GM18520 (cell line): ENCODE results near the gene SAP30L.
A peak's percentile ranks its signal among the peaks of the same experiment; 100 is the strongest.

ENCODE experiments used
- ATAC-seq: cut with Tn5 transposase; IDR thresholded peaks from one replicate; pipeline ENCODE4 v1.9.1; 2021; ENCODE audit not compliant: unreplicated experiment

Gene SAP30L

GRCh38 chr5:154464438-154464837 is 18.6 kb downstream of the SAP30L start:
- ATAC-seq: no peak

GRCh38 chr5:154465169-154465568 is 19.4 kb downstream of the SAP30L start:
- ATAC-seq: no peak

DNA sequence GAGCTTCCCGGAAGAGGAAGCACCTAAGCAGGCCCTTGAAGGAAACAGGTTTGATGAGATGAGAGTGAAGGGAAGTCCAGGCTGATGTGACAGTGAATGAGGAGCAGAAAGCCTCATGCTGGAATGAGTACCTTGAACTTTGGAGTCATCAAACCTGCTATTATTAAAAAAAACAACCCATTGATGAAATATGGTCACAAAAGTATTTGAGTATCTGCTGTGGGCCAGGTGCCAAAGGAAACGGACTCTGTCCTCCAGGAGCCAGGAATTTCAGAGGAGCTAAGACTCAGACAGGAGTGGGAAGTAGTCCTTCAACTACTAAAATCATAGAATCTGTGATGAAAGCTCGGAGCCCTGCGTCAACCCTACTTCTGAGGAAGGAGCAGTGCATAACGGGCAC is 20.4 kb downstream of the SAP30L start:
- ATAC-seq: no peak

DNA sequence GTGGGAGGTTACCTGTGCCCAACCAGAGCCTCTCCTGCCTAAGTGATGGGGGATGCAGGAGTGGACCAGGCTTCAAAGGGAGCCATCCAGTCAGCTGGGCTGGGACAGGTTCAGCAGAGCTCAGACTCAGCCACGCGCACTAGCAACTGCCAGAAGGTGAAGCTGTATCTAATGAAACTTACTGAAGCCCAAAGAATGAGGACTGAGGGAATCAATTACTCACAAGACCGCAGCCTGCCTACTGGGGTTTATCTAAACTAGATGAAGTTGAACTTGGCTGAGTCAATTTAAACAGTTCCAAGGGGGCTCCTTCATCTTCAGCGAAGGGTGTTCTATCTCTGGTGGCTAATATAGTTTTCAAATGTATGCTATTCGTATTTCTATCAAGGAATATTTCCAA is 20.9 kb downstream of the SAP30L start:
- no peak for ATAC-seq

DNA sequence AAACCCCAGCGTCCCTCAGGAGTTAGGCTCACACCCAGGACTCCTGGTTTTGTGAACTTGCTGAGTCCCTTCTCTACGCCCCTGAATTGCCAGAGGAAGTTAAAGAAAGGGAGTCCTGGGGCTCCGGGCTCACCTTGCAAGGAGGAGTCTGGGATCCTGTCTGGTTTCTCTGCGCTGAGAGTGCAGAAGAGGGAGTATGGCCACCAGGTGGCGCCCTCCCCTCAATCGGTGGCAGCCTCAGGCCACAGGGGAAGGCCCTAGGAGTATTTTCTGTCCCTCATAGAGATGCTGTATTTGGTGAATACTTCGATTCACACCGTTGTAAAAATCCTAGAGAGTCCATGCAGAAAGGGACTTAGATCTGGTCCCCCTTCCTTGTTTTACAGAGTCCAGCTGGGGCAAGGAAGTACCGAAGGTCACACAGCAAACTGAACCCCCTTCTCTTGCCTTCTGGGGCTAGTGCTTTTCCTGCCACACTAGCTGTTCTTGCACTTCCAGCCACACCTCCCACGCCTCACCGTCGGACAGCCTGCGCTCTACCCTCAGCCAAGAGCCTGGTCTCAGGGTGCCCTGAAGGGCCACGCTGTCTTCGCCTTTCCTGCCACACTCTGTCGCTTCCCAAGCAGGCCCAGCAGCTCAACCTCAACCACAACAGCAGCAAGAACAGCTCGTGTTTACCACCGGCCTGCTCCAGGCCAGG is 22.0 kb downstream of the SAP30L start:
- ATAC-seq: peak; percentile 89

GRCh38 chr5:154470137-154470536 is 24.3 kb downstream of the SAP30L start:
- ATAC-seq: no peak

- ATAC-seq: no peak
Measured at GRCh38 chr5:154470947-154471870, 25.4 kb downstream of the SAP30L start.

GRCh38 chr5:154472871-154473580 is 27.2 kb downstream of the SAP30L start:
- ATAC-seq: no peak

DNA sequence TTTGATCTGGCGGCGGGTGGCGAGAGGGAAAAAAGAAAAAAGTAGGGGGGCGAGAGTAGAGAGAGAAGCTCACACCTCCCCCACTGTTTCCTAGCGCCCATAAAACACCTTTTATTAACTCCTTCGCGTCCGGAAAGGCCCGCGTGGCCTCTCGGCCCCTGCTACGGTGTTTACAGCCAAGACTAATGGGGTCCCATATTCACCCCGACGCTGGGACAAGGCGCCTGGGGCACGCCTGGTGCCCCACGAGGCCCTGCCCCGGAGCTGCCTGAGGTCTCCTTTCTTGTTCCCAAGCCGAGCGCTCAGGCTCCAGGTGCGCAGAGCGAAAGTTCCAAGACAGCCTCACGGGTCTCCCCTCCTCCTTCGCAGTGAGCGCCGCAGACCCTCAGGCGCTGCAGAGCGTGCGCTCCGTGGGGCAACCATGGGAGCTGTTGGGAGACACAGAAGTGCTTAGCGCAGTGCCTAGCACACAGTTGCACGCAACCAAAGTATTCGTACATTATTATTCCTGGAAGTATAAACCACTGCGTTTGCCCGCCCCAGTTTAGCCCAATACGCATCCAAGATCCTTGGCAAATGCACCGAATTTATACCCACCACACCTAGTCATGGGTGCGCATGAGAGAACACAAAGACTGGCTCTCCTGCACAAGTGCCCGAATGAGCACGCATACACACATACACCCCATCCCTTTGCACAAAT is 27.9 kb downstream of the SAP30L start:
- no peak for ATAC-seq

- no peak for ATAC-seq
Measured at GRCh38 chr5:154474396-154475334, 28.9 kb downstream of the SAP30L start.

DNA sequence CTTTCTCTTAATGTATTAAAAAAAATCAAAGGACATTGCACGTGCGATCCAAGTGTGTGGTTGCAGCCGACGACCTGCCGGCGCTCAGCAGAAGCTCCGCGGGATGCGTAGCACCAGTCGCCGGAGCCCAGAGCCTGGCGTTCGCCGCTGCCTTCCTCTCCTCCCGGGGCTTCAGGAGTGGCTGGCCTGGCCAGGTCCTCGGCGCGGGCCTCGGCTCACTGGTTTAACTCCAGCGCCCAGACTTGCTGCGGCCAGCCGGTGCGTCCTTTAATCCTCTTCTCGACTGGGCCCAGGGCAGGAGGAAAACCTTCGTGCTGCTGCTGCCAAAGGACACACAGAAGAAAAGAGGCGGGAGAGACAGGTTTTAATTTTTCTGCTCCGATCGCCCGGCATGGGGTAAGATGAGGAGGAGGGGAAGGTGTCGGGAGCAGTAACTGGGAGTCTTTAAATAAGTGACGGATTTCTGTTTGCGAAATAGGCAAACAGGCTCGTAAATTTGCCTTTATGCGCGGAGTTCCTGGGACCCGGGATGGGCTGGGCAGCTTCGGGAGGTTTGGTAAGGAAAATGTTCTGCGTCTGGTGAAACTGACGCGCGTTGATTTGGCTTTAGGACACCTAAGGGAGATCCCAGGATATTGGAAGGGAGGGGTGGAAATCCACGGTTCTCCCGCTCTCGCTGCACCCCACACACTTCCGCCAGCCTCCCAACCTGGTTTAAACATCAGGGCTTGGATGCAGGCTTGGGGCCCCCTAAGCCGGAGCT is 30.0 kb downstream of the SAP30L start:
- no peak for ATAC-seq

DNA sequence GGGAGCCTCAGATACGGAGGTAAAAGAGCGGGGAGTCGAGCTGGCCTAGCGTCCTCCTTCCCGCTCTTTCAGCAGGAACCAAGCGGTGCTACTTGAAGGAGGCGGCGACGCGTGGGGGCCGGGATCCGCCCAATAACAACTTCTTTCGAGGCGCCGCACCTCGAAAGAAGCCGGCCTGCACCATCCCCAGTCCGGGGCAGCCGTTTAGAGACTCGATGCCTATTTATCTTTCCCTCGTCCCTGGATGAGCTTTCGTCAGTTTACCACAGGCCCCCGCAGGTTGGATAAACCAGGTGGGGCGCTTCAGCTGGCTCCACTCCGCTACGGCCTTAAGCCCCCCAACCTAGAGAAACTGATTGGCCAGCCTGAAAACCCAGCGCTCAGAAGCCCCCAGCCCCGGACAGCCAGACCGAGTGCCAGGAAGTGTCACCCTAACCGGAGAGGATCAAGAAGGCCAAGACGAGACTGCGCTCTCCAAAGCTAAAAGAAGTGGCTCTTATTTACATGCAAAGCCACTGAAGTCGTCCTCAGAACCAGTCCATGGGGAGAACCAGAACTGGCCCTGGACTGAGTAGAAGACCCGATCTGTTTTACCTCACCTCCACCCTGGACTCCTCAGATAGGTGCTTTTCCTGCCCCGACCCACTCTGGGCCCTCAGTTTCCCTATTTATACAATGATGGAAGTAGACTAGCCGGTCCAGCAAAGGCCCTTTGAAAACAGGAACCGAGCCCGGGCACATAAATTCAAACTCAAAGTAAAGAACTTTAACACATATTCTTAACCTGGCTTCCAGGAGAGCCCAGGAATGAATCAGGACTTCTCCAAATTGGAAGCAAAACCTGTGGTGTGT is 30.8 kb downstream of the SAP30L start:
- no peak for ATAC-seq

GRCh38 chr5:154477382-154478223 is 31.8 kb downstream of the SAP30L start:
- no peak for ATAC-seq

GRCh38 chr5:154478224-154478565 is 32.4 kb downstream of the SAP30L start, which contains the start of gene HAND1:
HAND1 (minus strand) TSS chr5:154478227; CDS start chr5:154478008, 219 bp downstream.
- ATAC-seq: no peak

DNA sequence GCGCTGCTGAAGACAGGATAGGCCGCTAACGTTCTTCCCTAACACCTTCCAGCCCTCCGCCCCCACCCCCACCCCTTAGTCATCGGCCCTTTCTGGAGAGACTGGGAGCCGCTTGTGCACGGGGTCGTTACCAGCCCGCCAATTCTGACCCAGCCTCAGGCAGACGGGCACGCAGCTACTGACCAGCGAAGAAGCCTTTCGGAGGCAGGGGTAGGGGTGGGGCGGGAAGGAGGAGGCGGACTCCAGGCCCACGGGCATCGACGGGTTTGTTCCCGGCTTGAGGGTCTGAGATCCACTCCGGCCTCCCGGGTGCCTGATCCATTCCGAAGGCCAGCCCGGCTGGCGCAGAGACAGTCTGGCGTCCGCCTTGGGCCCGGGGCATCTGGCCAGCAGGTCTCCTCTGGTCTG is 33.0 kb downstream of the SAP30L start:
- ATAC-seq: no peak

DNA sequence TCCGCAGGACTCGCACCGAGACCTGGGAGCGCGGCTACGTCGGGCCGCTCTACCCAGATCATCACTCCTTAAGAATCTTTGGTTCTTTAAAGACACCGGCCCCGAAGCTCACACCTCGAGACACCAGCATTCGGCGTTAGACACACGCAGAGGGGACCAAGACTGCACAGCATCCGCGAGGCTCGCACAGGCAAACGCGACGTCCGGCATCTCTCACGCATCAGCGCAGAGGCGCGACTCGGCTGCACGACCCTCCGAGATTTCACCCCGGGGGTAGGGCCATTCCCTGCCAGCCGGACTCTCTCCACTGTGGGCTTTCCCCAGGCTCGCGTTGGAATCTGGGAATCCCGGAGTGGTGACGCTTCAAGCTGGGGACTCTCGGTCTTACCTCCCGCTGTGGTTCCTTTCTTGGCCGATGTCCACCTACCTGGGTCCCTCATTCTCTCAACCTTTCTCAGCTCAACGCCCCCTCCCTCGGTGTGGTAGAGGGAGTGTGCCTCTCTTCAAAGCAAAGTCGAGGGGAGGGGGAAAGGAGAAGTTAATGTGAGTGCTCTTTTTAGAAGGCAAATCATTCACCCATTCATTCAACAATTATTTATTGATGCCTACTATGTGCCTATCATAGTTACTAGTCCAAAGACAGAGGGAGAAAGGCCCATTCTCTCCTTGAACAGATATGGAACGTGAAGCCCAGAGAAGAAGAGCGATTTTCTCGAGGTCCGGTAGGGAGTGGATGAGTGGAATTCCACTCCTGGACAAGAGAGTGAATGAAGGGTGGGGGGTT is 33.6 kb downstream of the SAP30L start:
- ATAC-seq: no peak
